ENCODE data around the gene SFSWAP. TPM values are rescaled to one million over a fixed set of nuclear protein-coding genes. Genes with fewer than 3 reads are reported as not detected.

The SFSWAP gene
- total and polyA plus RNA-seq, 4 donors = 6.1 to 21.6 (median 10.1) TPM

DNA sequence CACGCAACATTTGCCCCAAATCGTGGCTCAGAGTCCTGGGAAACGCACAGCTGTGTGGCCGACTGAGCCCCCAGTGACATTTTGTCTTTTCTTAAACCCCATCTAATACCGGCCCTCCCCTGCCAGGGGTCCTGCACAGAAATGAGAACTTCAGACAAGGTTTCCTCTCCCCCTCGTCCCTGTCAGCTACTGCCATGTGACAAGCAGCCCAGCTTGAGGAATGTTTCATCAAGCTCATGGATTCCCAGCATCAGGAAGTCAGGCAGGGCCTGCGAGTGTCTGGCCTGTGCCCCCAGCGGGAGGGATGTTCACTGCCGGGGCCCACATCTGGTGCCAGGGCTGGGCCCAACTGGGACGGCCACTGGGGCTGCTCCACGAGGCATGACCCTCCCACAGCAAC is 133.2 kb downstream of the SFSWAP start:
- no peaks in the 10 kb centered on the region for H3K9me3 ChIP-seq (ENCODE audit: control insufficient read depth in 4 of 4, low read length in 3 of 4)
- WGBS = 95% methylated on average over 11 of the region's 11 CpGs
- no peaks in the 10 kb centered on the region for H3K36me3 ChIP-seq (ENCODE audit: control insufficient read depth in 4 of 4, insufficient read depth in 3 of 4, low read depth in 1 of 4, low read length in 3 of 4)
- DNase-seq (ENCODE audit: low spot score) = no peak
- no peak overlapping the region for H3K27ac ChIP-seq (ENCODE audit: low read depth in 1 of 2, low read length in 2 of 2)
- no peaks in the 10 kb centered on the region for H3K27me3 ChIP-seq (ENCODE audit: control insufficient read depth in 4 of 4, insufficient read depth in 4 of 4, low read length in 3 of 4)
- no peak overlapping the region for H3K4me3 ChIP-seq (ENCODE audit: low read depth in 1 of 3, low read length in 3 of 3)
- no peak overlapping the region for H3K9ac ChIP-seq (ENCODE audit: low read depth in 1 of 2, low read length in 2 of 2)
- TF ChIP-seq HNF4A (conservative IDR thresholded peaks at IDR 0.05) (no peak), RXRA (IDR thresholded peaks at IDR 0.05) (no peak)
- TF ChIP-seq, protein P1, sequence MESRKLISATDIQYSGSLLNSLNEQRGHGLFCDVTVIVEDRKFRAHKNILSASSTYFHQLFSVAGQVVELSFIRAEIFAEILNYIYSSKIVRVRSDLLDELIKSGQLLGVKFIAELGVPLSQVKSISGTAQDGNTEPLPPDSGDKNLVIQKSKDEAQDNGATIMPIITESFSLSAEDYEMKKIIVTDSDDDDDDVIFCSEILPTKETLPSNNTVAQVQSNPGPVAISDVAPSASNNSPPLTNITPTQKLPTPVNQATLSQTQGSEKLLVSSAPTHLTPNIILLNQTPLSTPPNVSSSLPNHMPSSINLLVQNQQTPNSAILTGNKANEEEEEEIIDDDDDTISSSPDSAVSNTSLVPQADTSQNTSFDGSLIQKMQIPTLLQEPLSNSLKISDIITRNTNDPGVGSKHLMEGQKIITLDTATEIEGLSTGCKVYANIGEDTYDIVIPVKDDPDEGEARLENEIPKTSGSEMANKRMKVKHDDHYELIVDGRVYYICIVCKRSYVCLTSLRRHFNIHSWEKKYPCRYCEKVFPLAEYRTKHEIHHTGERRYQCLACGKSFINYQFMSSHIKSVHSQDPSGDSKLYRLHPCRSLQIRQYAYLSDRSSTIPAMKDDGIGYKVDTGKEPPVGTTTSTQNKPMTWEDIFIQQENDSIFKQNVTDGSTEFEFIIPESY (IDR thresholded peaks at IDR 0.05) = no peak
- TF ChIP-seq, protein P2, sequence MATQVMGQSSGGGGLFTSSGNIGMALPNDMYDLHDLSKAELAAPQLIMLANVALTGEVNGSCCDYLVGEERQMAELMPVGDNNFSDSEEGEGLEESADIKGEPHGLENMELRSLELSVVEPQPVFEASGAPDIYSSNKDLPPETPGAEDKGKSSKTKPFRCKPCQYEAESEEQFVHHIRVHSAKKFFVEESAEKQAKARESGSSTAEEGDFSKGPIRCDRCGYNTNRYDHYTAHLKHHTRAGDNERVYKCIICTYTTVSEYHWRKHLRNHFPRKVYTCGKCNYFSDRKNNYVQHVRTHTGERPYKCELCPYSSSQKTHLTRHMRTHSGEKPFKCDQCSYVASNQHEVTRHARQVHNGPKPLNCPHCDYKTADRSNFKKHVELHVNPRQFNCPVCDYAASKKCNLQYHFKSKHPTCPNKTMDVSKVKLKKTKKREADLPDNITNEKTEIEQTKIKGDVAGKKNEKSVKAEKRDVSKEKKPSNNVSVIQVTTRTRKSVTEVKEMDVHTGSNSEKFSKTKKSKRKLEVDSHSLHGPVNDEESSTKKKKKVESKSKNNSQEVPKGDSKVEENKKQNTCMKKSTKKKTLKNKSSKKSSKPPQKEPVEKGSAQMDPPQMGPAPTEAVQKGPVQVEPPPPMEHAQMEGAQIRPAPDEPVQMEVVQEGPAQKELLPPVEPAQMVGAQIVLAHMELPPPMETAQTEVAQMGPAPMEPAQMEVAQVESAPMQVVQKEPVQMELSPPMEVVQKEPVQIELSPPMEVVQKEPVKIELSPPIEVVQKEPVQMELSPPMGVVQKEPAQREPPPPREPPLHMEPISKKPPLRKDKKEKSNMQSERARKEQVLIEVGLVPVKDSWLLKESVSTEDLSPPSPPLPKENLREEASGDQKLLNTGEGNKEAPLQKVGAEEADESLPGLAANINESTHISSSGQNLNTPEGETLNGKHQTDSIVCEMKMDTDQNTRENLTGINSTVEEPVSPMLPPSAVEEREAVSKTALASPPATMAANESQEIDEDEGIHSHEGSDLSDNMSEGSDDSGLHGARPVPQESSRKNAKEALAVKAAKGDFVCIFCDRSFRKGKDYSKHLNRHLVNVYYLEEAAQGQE (IDR thresholded peaks at IDR 0.05) = no peak
- H3K4me1 ChIP-seq (ENCODE audit: control insufficient read depth in 4 of 4, insufficient read depth in 4 of 4, low read length in 3 of 4) = no peaks in the 10 kb centered on the region

DNA sequence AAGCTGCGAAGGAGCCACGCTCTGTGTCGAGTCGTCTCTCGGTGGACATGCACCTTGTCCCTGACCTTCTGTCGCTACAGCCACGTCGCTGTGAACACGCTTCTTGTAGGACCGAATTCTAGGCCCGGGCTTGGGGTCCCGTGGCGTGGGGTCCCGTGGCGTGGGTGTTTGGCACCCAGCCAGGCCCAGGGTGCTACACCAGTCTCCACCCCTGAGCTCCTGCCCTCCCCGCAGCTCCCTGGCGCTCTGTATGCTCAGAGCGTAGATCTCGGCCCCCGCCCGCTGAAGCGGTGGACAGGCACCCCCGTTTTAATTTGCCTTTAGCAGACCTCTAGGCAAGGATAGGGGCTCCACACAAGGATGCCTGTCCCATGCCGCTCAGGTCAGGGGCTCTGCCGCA is 133.8 kb downstream of the SFSWAP start:
- no peak for DNase-seq (ENCODE audit: low spot score)
- WGBS = 90% methylated on average over 25 of the region's 25 CpGs
- no peaks in the 10 kb centered on the region for H3K9me3 ChIP-seq (ENCODE audit: control insufficient read depth in 4 of 4, low read length in 3 of 4)
- no peak overlapping the region for H3K4me3 ChIP-seq (ENCODE audit: low read depth in 1 of 3, low read length in 3 of 3)
- H3K27me3 ChIP-seq (ENCODE audit: control insufficient read depth in 4 of 4, insufficient read depth in 4 of 4, low read length in 3 of 4) = no peaks in the 10 kb centered on the region
- no peak overlapping the region for H3K9ac ChIP-seq (ENCODE audit: low read depth in 1 of 2, low read length in 2 of 2)
- TF ChIP-seq, protein P2 (IDR thresholded peaks at IDR 0.05) = no peak
- no peak for TF ChIP-seq FOXA2 (IDR thresholded peaks at IDR 0.05)
- TF ChIP-seq TAF1 (conservative IDR thresholded peaks at IDR 0.05) = no peak
- TF ChIP-seq, protein P3, sequence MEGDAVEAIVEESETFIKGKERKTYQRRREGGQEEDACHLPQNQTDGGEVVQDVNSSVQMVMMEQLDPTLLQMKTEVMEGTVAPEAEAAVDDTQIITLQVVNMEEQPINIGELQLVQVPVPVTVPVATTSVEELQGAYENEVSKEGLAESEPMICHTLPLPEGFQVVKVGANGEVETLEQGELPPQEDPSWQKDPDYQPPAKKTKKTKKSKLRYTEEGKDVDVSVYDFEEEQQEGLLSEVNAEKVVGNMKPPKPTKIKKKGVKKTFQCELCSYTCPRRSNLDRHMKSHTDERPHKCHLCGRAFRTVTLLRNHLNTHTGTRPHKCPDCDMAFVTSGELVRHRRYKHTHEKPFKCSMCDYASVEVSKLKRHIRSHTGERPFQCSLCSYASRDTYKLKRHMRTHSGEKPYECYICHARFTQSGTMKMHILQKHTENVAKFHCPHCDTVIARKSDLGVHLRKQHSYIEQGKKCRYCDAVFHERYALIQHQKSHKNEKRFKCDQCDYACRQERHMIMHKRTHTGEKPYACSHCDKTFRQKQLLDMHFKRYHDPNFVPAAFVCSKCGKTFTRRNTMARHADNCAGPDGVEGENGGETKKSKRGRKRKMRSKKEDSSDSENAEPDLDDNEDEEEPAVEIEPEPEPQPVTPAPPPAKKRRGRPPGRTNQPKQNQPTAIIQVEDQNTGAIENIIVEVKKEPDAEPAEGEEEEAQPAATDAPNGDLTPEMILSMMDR (IDR thresholded peaks at IDR 0.05; ENCODE audit: low read depth, low read length, missing input control) = no peak
- TF ChIP-seq, protein P4, sequence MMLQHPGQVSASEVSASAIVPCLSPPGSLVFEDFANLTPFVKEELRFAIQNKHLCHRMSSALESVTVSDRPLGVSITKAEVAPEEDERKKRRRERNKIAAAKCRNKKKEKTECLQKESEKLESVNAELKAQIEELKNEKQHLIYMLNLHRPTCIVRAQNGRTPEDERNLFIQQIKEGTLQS (IDR thresholded peaks at IDR 0.05) = no peak
- no peak for TF ChIP-seq YY1 (IDR thresholded peaks at IDR 0.05)
- TF ChIP-seq HNF4G (IDR thresholded peaks at IDR 0.05) = no peak
- no peak for TF ChIP-seq EGR1 (IDR thresholded peaks at IDR 0.05; ENCODE audit: low read depth in 2 of 2)
- TF ChIP-seq SP1 (IDR thresholded peaks at IDR 0.05) = no peak
- TF ChIP-seq RAD21 (IDR thresholded peaks at IDR 0.05) = no peak
- TF ChIP-seq HNF4A (conservative IDR thresholded peaks at IDR 0.05) = no peak
- TF ChIP-seq RXRA (IDR thresholded peaks at IDR 0.05) = no peak
- TF ChIP-seq, protein P5, sequence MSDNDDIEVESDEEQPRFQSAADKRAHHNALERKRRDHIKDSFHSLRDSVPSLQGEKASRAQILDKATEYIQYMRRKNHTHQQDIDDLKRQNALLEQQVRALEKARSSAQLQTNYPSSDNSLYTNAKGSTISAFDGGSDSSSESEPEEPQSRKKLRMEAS (IDR thresholded peaks at IDR 0.05) = no peak
- no peak for TF ChIP-seq FOXA1 (IDR thresholded peaks at IDR 0.05)
- H3K4me1 ChIP-seq (ENCODE audit: control insufficient read depth in 4 of 4, insufficient read depth in 4 of 4, low read length in 3 of 4) = no peaks in the 10 kb centered on the region
- H3K36me3 ChIP-seq (ENCODE audit: control insufficient read depth in 4 of 4, insufficient read depth in 3 of 4, low read depth in 1 of 4, low read length in 3 of 4) = no peaks in the 10 kb centered on the region
- no peak overlapping the region for H3K27ac ChIP-seq (ENCODE audit: low read depth in 1 of 2, low read length in 2 of 2)
